Raji (cell line): ENCODE measurements around the gene SLC25A29.

ENCODE experiments used
- POLR2A ChIP-seq: IDR thresholded peaks from 2 replicates; pipeline ENCODE4 v1.6.1; 2011; ENCODE audit warnings: low read depth, low read length, control low read depth; ENCODE audit not compliant: insufficient read depth

SLC25A29 gene

DNA sequence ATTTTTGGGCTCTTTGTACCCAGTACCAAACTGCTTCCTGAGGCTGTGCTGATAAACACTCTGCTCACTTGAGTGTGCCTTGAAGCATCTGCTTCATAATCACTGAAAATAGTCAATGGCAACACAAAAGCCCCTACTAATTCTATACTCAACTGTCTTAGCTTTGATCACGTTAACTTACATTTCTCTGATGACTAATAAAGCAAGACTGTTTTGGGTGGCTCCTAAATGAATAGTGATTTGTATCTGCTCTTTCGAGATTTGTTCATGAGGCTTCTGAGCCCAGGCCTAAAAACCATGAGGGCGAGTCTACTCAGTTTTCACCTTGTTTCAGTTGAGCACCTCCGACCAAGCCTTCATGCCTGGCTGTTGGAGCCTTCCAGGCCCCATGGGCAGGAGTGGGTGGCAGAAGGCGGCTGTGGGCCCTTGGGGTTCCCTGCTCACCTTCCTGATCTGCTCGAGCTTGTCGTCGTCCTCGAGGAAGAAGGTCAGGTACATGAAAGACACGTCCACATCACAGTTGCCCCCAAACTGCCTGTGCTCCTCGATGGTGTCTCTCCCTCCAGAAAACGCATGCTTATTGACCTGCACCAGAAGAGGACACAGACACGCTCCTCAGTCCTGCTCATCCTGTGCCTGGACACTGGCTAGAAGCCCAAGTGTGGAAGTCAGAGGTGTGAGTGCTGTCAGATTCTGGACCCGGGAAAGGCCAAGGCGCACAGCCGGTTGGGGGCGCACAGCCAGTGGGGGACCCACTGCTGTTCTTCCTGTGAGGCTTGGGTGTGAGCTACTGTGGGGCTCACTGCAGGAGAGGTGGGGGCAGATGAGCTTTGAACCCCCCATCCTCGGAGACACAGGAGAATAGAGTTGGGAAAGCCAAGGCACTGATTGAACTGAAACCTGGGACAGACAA lies 30.6 kb upstream of the SLC25A29 start:
- TF ChIP-seq POLR2A: no peak

DNA sequence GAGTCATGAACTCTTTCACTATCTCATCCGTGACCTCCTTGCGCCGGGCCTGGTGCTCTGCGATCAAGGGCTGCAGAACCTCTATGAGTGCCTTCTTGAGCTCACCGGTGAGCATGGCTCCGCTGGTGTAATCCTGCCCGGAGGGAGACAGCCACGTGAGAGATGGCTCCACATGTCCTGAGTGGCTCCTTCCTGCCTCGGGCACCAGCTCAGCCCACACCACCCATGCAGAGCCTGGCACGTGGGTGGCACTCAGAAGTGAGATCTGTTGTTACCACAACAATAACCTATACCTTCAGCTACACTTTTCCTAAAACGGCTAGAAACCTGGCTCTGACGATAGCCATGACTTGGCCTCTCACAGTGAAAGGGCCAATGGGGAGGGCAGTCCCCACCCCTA lies 28.7 kb upstream of the SLC25A29 start:
- no peak for TF ChIP-seq POLR2A

DNA sequence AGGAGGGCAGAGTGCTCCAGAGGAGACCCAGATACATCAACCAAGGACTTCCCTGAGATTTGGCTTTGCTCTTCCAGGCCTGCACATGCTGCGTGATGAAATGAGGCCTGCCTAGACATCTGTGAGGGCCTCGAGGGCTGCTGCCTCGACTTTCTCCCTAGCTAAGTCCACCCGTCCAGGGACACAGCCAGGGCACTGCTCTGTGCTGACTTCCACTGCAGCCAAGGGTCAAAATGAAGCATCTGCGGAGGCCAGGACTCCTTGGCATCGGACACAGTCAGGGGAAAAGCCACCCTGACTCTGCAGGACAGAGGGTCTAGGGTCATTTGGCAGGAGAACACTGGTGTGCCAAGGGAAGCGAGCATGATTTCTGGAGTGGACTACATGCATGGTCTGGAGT lies 27.6 kb upstream of the SLC25A29 start:
- no peak for TF ChIP-seq POLR2A

DNA sequence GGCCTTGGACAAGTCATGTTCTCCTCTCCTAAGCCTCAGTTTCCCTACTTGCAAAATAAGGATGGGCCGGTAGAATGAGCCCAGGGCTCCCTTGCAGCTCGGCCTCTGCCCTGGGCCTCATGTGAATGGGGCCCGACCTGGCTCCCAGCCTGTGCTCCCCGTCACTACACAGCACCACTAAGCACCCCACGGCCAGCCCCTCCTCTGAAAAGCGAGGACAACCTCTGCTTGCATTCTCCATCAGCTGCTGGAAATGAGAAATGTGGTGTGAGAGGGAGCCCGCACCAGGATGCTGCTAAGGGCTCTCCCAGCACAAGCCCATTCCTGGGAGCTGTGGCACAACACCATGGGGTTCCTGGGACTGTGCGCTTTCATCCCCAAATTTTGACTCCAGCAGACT lies 27.1 kb upstream of the SLC25A29 start:
- no peak for TF ChIP-seq POLR2A

DNA sequence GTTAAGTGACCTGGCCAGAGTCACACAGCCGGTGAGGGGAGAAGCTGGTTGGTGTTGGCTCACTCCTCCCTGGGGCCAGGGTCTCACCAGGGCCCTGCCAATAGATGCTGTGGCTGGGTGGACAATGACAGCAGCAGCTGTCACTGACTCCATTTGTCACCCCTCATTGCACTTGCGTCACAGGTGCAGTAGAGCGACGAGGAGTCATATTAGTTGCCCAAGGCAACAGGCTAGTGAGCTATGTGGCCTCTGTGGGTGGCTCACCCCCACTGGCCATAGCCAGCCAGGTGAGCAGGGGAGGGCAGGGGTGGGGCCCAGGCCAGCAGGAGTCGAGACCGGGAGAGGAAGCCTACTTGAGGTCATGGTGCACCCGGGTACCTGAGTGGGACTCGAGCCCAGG lies 26.6 kb upstream of the SLC25A29 start:
- no peak for TF ChIP-seq POLR2A

DNA sequence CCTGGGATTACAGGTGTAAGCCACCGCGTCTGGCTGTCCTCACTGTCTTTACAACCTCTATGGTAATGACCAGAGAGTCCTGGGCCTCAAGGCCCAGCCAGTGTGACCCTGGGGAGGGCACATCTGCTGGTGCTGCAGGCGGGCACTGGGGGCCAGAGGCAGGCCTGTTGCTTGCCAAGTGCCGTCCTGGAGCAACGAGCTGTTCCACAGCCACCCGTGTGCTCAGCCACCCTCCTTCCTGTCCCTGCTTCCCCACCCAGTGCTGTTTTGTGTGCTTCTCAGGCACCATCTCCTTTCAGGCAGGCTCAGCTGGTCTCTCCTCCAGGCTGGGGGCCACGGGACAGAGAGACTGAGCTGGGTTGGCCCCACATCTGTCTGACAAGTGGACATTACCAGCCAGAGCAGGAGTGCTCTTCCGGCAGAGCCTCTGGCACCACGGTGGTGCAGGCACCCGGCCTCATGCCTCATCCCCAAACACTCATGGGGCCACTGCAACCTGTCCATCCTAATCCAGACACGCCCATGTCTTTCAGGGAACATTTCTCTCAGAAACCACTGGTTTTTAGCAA lies 25.9 kb upstream of the SLC25A29 start:
- no peak for TF ChIP-seq POLR2A

DNA sequence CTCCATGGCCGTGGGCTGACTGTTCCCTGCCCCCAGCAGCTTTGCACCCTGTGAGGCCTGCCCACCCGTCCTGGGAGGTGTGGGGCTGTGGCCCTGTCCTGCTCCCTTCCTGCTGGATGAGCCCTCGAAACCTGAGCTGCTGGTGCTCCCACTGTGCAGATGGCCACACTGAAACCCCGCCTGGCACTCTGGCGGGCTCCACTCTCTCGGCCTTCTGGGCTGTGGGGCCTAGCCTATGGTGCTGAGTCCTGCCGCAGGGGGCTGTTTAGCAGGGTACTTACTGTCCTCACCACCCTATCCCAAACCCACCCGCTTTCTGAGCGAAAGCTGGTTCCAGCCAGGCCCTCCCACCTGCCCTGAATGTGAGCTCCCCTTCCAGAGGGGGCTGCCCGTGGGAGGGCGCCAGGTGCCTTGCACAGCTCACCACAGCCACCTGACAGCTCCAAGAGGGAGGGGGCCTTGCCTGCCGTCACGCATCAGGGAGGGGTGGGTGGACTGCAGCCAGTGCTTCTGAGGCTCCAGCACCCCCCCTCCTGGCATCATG lies 24.2 kb upstream of the SLC25A29 start:
- no peak for TF ChIP-seq POLR2A

DNA sequence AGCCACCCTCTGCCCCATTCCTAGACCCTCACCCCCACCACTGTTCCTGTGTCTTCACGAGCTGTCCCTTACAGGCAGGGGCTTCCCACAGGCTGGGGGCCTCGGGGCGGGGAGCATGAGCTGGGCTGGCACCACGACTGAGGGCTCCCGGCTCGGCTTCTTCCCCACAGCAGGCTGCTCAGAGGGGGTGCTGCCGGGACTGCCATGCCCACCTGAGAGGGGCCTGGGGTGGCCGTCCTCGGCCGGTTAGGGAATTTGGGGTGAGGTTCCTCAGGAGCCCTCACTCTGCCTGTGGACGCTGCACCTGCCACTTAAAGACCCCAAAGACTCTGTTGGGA lies 23.7 kb upstream of the SLC25A29 start:
- TF ChIP-seq POLR2A: no peak

DNA sequence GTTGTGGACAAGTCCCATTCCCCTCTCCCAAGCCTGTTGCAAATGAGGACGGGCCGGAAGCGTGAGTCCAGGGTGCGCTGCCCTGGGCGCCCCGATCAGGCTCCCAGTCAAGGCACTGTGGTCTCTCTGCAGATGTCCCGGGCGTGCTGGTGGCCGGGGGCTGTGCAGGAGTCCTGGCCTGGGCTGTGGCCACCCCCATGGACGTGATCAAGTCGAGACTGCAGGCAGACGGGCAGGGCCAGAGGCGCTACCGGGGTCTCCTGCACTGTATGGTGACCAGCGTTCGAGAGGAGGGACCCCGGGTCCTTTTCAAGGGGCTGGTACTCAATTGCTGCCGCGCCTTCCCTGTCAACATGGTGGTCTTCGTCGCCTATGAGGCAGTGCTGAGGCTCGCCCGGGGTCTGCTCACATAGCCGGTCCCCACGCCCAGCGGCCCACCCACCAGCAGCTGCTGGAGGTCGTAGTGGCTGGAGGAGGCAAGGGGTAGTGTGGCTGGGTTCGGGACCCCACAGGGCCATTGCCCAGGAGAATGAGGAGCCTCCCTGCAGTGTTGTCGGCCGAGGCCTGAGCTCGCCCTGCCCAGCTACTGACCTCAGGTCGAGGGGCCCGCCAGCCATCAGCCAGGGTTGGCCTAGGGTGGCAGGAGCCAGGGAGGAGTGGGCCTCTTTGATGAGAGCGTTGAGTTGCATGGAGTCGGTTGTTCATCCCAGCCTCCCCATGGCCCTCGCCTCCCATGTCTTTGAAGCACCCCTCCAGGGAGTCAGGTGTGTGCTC lies 23.2 kb upstream of the SLC25A29 start:
- TF ChIP-seq POLR2A: no peak

DNA sequence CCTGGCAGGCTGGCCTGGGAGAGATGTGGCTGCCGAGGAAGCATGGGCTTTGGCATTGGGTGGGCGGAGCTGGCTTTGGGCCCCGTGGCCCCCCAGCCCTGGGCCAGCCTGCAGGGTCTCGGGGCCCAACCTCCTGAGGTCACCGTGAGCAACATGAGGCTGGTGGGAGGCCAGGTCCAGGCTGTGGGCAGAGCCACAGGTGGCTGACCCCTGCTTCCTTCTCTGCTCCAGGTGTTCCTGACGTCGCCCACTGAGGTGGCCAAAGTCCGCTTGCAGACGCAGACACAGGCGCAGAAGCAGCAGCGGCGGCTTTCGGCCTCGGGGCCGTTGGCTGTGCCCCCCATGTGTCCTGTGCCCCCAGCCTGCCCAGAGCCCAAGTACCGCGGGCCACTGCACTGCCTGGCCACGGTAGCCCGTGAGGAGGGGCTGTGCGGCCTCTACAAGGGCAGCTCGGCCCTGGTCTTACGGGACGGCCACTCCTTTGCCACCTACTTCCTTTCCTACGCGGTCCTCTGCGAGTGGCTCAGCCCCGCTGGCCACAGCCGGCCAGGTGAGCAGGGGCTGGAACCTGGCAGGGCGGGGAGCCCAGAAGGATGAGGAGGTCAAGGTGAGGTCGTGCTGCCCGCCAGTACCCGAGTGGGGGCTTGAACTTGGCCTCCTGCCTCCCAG lies 22.4 kb upstream of the SLC25A29 start:
- no peak for TF ChIP-seq POLR2A

DNA sequence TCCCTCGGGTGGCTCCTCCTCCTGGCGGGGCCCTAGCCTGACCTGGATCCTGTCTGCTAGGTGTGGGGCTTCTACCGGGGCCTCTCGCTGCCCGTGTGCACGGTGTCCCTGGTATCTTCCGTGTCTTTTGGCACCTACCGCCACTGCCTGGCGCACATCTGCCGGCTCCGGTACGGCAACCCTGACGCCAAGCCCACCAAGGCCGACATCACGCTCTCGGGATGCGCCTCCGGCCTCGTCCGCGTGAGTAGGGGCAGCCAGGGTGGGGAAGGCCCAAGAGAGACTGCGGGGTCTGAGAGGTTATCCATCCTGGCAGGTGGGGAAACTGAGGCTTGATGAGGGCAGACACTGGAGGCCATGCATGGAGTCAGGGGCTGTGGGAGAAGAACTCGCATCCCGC lies 20.9 kb upstream of the SLC25A29 start:
- no peak for TF ChIP-seq POLR2A

DNA sequence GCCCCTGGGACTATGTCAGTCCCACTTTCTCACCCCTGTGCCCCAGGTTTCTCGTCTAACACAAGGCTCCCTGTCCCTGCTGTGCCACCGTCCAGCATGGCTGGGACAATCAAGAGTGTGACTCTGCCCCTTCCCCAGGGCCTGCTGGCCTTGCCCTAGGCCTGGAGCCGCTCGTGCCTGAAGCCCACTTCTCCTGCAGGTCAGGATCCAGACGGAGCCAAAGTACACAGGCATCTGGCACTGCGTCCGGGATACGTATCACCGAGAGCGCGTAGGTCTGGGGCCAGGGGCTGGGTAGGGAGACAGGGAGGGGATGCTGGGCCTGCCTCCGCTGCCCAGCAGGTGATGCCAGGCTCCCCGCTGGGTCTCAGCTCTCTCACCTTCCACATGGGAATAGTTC lies 19.7 kb upstream of the SLC25A29 start:
- TF ChIP-seq POLR2A: no peak

DNA sequence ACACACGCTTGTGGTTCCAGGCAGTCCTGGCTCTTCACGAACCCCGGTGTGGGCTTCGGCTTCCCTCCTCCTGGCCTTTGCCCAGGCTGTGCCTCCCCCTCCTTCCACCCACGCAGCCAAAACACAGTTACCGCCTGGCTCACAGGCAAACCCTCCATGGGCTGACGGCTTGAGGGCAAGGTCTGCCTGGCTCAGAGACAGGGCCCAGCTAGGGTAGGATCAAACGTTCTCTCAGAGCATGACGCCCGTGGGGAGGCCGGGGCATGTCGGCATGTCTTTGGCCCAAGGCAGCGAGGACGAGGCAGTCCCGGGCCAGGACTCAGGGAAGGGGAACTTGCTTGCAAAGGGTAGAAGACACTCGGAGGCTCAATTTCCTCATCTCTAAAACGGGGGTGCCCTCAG lies 19.0 kb upstream of the SLC25A29 start:
- no peak for TF ChIP-seq POLR2A

DNA sequence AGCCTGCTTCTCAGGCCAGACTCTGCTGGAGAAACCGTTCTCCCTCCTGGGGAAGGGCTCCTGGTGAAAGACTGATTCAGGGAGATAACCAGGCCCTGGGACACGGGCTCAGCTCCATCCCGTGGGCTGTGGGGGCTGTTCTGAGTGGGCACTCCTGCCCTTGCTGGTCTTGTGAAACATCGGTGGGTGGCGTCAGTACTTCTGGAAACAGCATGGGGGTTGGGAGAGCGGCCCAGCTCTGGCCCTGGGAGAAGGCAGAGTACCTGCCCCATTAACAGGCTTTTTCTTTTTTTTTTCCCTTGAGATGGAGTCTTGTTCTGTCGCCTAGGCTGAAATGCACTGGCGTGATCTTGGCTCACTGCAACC lies 17.7 kb upstream of the SLC25A29 start:
- TF ChIP-seq POLR2A: no peak
